Lower lobe of right lung (tissue), 2 donors: ENCODE measurements around the gene CCL22. TPM values are rescaled to one million over a fixed set of nuclear protein-coding genes. Genes with fewer than 3 reads are reported as not detected.

Experiments
- ATAC-seq, 2 donors: fragments of 200-7000 bp; cut with Tn5 transposase; one replicate each; pipeline ENCODE4 v1.9.1; 2020 to 2022; ENCODE audit warnings: mild to moderate bottlenecking in 2 of 2, moderate library complexity in 2 of 2
- DNase-seq: peaks from one replicate; pipeline ENCODE4 v3.0.0-alpha.2; 2020
- H3K27ac ChIP-seq: fragments of 200-600 bp; one replicate; pipeline ENCODE4 v1.8.0; 2022
- H3K27me3 ChIP-seq: fragments of 200-600 bp; one replicate; pipeline ENCODE4 v1.8.0; 2022; ENCODE audit warnings: low read depth
- H3K36me3 ChIP-seq: fragments of 200-600 bp; one replicate; pipeline ENCODE4 v1.8.0; 2022; ENCODE audit warnings: mild to moderate bottlenecking
- H3K4me1 ChIP-seq: fragments of 200-600 bp; one replicate; pipeline ENCODE4 v1.8.0; 2022
- H3K4me3 ChIP-seq: fragments of 200-600 bp; one replicate; pipeline ENCODE4 v1.8.0; 2022; ENCODE audit warnings: mild to moderate bottlenecking
- H3K9me3 ChIP-seq: fragments of 200-600 bp; one replicate; pipeline ENCODE4 v1.8.0; 2022
- intact Hi-C: fragments of 100-400 bp; cut with DNase I; formaldehyde crosslinking; loops from one replicate; pipeline ENCODE4 v1.11.0; 2022
- total RNA-seq: library from RNA; stranded (reverse); fragmentation: NEBNext Ultra II Directional; extraction: Animal tissue kit (Norgen Biotek cat#: 25700); gene quantifications from one replicate; pipeline ENCODE4 v1.2.1, GENCODE V29; 2021
- TF ChIP-seq, protein P1 (sequence below): fragments of 200-600 bp; IDR thresholded peaks from one replicate; pipeline ENCODE4 v1.8.0; 2022; ENCODE audit warnings: antibody characterized with exemption, mild to moderate bottlenecking
- donor health status: DM: no; HTN: yes; CAD: no; lungs with severe emphysema.

The CCL22 gene
- total RNA-seq, 1 donor from 2014 or later = 2.0 TPM

- intact Hi-C loops = no loop called here
- no peaks in the 10 kb centered on the region for H3K27me3 ChIP-seq
- DNase-seq = no peak
- H3K9me3 ChIP-seq = no peaks in the 10 kb centered on the region
- no peaks in the 10 kb centered on the region for H3K36me3 ChIP-seq
- H3K4me3 ChIP-seq = no peak overlapping the region
- peak overlapping the region; percentile 53 for H3K27ac ChIP-seq
- peak; percentile 16 to 21 for ATAC-seq
- TF ChIP-seq, protein P1, sequence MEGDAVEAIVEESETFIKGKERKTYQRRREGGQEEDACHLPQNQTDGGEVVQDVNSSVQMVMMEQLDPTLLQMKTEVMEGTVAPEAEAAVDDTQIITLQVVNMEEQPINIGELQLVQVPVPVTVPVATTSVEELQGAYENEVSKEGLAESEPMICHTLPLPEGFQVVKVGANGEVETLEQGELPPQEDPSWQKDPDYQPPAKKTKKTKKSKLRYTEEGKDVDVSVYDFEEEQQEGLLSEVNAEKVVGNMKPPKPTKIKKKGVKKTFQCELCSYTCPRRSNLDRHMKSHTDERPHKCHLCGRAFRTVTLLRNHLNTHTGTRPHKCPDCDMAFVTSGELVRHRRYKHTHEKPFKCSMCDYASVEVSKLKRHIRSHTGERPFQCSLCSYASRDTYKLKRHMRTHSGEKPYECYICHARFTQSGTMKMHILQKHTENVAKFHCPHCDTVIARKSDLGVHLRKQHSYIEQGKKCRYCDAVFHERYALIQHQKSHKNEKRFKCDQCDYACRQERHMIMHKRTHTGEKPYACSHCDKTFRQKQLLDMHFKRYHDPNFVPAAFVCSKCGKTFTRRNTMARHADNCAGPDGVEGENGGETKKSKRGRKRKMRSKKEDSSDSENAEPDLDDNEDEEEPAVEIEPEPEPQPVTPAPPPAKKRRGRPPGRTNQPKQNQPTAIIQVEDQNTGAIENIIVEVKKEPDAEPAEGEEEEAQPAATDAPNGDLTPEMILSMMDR = no peak
- H3K4me1 ChIP-seq = peaks cover 26% of the 10 kb centered on the region
These were observed 51.4 kb downstream of the CCL22 start for GRCh38 chr16:57409870-57410587.

DNA sequence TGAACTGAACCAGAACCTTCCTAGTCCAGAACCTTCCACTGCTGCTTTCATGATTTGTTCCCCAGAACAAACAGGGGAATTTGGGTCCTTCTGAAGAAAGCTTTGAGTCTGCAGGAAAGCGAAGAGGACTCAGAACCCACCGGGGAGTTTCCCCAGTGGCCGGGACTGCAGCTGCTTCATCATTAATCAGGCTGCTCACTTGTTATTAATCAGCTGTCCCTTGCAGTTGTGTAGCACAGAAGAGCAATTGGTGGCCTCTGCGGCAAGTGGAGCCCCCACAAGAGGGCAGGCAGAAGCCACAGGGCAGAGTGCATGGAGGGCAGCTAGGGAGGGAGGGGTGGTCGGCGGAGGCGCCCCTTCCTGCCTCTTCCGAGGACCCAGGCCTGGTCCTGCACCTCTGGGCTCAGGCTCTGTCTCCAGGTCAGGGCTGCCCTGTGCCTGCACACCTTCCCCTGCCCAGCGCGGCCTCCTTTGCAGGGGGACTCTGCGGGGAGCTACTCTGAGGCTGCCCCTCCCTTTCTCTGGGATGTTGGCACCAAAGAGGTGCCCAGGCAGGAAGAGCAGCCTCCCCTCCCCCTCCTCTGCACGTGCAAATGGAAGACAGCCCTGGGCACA, 52.9 kb downstream of the CCL22 start:
- H3K9me3 ChIP-seq = no peaks in the 10 kb centered on the region
- H3K27ac ChIP-seq = no peak overlapping the region
- ATAC-seq (no peak), DNase-seq (no peak)
- no peaks in the 10 kb centered on the region for H3K36me3 ChIP-seq
- intact Hi-C loops = no loop called here
- no peak overlapping the region for H3K4me3 ChIP-seq
- no peaks in the 10 kb centered on the region for H3K27me3 ChIP-seq
- TF ChIP-seq, protein P1 = no peak
- peaks cover 31% of the 10 kb centered on the region for H3K4me1 ChIP-seq

GRCh38 chr16:57412584-57412983, 54.0 kb downstream of the CCL22 start:
- intact Hi-C loops = no loop called here
- H3K4me3 ChIP-seq = no peak overlapping the region
- H3K4me1 ChIP-seq = peaks cover 41% of the 10 kb centered on the region
- no peaks in the 10 kb centered on the region for H3K27me3 ChIP-seq
- H3K9me3 ChIP-seq = no peaks in the 10 kb centered on the region
- H3K36me3 ChIP-seq = no peaks in the 10 kb centered on the region
- H3K27ac ChIP-seq = no peak overlapping the region
- TF ChIP-seq, protein P1 = no peak
- DNase-seq = no peak
- no peak for ATAC-seq

DNA sequence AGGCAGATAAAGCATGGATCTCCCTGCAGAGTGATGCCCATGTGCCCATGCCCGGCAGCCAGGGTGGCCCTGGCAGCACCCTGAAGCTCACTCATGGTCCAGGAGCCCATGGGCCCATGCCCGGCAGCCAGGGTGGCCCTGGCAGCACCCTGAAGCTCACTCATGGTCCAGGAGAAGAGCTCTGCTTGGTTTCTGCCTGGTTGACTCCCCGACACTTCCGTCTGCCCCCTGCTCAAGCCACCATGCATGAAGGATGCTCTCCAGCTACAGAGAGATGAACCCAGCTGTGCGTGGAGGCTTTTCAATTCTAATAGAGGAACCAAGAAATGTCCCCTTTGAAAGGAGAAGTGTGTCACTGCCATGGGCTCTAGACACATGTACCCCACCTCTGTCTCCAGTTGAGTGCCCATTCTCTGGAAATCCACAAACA, 54.7 kb downstream of the CCL22 start:
- Histone ChIP-seq H3K4me1 (peaks cover 47% of the 10 kb centered on the region), H3K4me3 (no peak overlapping the region), H3K27ac (no peak overlapping the region), H3K36me3 (no peaks in the 10 kb centered on the region), H3K9me3 (no peaks in the 10 kb centered on the region), H3K27me3 (no peaks in the 10 kb centered on the region)
- TF ChIP-seq, protein P1 = no peak
- DNase-seq = no peak
- intact Hi-C loops = no loop called here
- no peak for ATAC-seq

DNA sequence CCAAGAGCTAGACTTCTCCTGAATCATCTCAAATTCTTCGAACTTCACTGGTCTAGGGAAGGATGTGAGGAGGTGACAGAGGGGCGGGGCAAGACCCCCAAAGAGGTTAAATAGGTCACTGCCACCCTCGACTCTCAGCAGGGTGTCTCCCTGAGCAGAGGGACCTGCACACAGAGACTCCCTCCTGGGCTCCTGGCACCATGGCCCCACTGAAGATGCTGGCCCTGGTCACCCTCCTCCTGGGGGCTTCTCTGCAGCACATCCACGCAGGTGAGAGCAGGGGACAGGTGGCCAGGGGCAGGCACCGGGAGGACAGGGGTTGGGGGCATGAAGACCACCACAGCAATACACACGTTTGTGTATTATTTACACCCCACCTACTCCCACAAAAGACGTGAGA, 55.1 kb downstream of the CCL22 start:
- Histone ChIP-seq H3K27me3 (no peaks in the 10 kb centered on the region), H3K9me3 (no peaks in the 10 kb centered on the region), H3K4me1 (peaks cover 47% of the 10 kb centered on the region), H3K4me3 (no peak overlapping the region), H3K36me3 (no peaks in the 10 kb centered on the region), H3K27ac (no peak overlapping the region)
- DNase-seq (no peak), ATAC-seq (no peak)
- intact Hi-C loops = no loop called here
- TF ChIP-seq, protein P1 = no peak

Other genes starting within 250 kb of the CCL22 start
- gene PSME3IP1, start 172.7 kb upstream of the CCL22 start, total RNA-seq = 79.8 TPM
- gene RSPRY1, start 172.5 kb upstream of the CCL22 start, total RNA-seq = 34.9 TPM
- gene ARL2BP, start 113.5 kb upstream of the CCL22 start, total RNA-seq = 58.1 TPM
- 77.5 TPM for gene PLLP, start 74.1 kb upstream of the CCL22 start, total RNA-seq
- gene CX3CL1, start 13.7 kb downstream of the CCL22 start, total RNA-seq = 33.6 TPM
- gene CCL17, start 46.0 kb downstream of the CCL22 start, total RNA-seq = 2.8 TPM
- gene CIAPIN1, start 88.6 kb downstream of the CCL22 start, total RNA-seq = 37.0 TPM
- gene COQ9, start 88.7 kb downstream of the CCL22 start, total RNA-seq = 37.2 TPM
- 76.0 TPM for gene POLR2C, start 103.9 kb downstream of the CCL22 start, total RNA-seq
- 57.3 TPM for gene DOK4, start 127.7 kb downstream of the CCL22 start, total RNA-seq
- gene CCDC102A, start 177.8 kb downstream of the CCL22 start, total RNA-seq = 12.8 TPM
- gene ADGRG5, start 183.9 kb downstream of the CCL22 start, total RNA-seq = 1.4 TPM